Esophagus (tissue), 2 donors: ENCODE results near the gene C1RL. TPM values are rescaled to one million over a fixed set of nuclear protein-coding genes. Genes with fewer than 3 reads are reported as not detected.

Experiments
- H3K27ac ChIP-seq, 2 donors: one replicate each; pipeline ENCODE4 v1.5.1; 2013; ENCODE audit warnings: low read depth in 2 of 2, mild to moderate bottlenecking in 2 of 2, inconsistent platforms in 1 of 2, low read length in 1 of 2, moderate library complexity in 1 of 2
- H3K27me3 ChIP-seq, 2 donors: one replicate each; pipeline ENCODE4 v1.6.1; 2013; ENCODE audit warnings: low read length in 2 of 2, control low read depth in 1 of 2, mild to moderate bottlenecking in 1 of 2; ENCODE audit not compliant: insufficient read depth in 2 of 2, control insufficient read depth in 1 of 2
- H3K36me3 ChIP-seq, 2 donors: one replicate each; pipeline ENCODE4 v1.6.1; 2013; ENCODE audit warnings: low read length in 1 of 2; ENCODE audit not compliant: control insufficient read depth in 2 of 2, insufficient read depth in 2 of 2
- H3K4me1 ChIP-seq, 2 donors: one replicate each; pipeline ENCODE4 v1.6.1; 2013; ENCODE audit warnings: low read length in 1 of 2; ENCODE audit not compliant: control insufficient read depth in 2 of 2, insufficient read depth in 2 of 2
- H3K4me3 ChIP-seq, 2 donors: one replicate each; pipeline ENCODE4 v1.5.1; 2013; ENCODE audit warnings: low read length in 2 of 2, mild to moderate bottlenecking in 2 of 2, low read depth in 1 of 2, moderate library complexity in 1 of 2
- H3K9me3 ChIP-seq, 2 donors: one replicate each; pipeline ENCODE4 v1.6.1; 2013; ENCODE audit warnings: mild to moderate bottlenecking in 2 of 2, low read depth in 1 of 2, low read length in 1 of 2, moderate library complexity in 1 of 2; ENCODE audit not compliant: control insufficient read depth in 2 of 2, insufficient read depth in 1 of 2
- WGBS, 2 donors: extraction: QIAGEN DNeasy Blood & Tissue Kit; methylation state at CpG; one replicate each; pipeline ENCODE4 v1.1.7; 2013; 5-methylcytosine and 5-hydroxymethylcytosine counted together
- polyA plus RNA-seq, 2 donors: library from polyadenylated mRNA; stranded (reverse); fragments of 200-250 nt; gene quantifications; one replicate each; pipeline ENCODE4 v1.2.3, GENCODE V29; 2013
- donor health status: healthy with polysubstance abuse.
- donor health status: Bipolar disorder and iron deficiency.

The C1RL gene
- polyA plus RNA-seq, 2 donors, result 14.7 to 18.0 TPM

- WGBS, 2 donors, result 93% methylated on average over 5 to 6 of the region's 6 CpGs
- H3K27ac ChIP-seq, result no peak overlapping the region
- H3K4me1 ChIP-seq, result peaks cover 1 to 6% of the 10 kb centered on the region in 2 donors
Observed at GRCh38 chr12:7150841-7151240, 41.8 kb upstream of the C1RL start.

GRCh38 chr12:7150356-7150755 is 41.3 kb upstream of the C1RL start:
- H3K27me3 ChIP-seq, result no peaks in the 10 kb centered on the region
- no peak overlapping the region for H3K4me3 ChIP-seq
- H3K9me3 ChIP-seq, result no peaks in the 10 kb centered on the region
- H3K4me1 ChIP-seq, result peaks cover 0 to 1% of the 10 kb centered on the region in 2 donors
- WGBS, 2 donors, result 90% methylated on average over 12 of the region's 12 CpGs
- no peak overlapping the region for H3K27ac ChIP-seq
- H3K36me3 ChIP-seq, result peaks cover 13 to 18% of the 10 kb centered on the region in 2 donors

More at GRCh38 chr12:7150841-7151240, 41.8 kb upstream of the C1RL start:
- Histone ChIP-seq H3K4me3 (no peak overlapping the region), H3K27me3 (no peaks in the 10 kb centered on the region), H3K36me3 (peaks cover 13 to 18% of the 10 kb centered on the region in 2 donors), H3K9me3 (no peaks in the 10 kb centered on the region)

GRCh38 chr12:7146906-7147305 is 37.9 kb upstream of the C1RL start:
- WGBS, 2 donors, result 89 to 95% methylated on average over 7 of the region's 7 CpGs
- Histone ChIP-seq H3K27ac (no peak overlapping the region), H3K27me3 (no peaks in the 10 kb centered on the region), H3K4me3 (no peak overlapping the region), H3K36me3 (peaks cover 13 to 18% of the 10 kb centered on the region in 2 donors), H3K4me1 (no peaks in the 10 kb centered on the region), H3K9me3 (no peaks in the 10 kb centered on the region)

GRCh38 chr12:7146228-7146627 is 37.2 kb upstream of the C1RL start:
- peaks cover 15 to 18% of the 10 kb centered on the region in 2 donors for H3K36me3 ChIP-seq
- WGBS, 2 donors, result 93 to 94% methylated on average over 7 of the region's 7 CpGs

GRCh38 chr12:7145671-7146070 is 36.7 kb upstream of the C1RL start:
- H3K9me3 ChIP-seq, result no peaks in the 10 kb centered on the region
- peaks cover 14 to 18% of the 10 kb centered on the region in 2 donors for H3K36me3 ChIP-seq
- WGBS, 2 donors, result 78 to 93% methylated on average over 4 of the region's 4 CpGs
- no peak overlapping the region for H3K27ac ChIP-seq
- no peaks in the 10 kb centered on the region for H3K4me1 ChIP-seq
- H3K27me3 ChIP-seq, result no peaks in the 10 kb centered on the region
- H3K4me3 ChIP-seq, result no peak overlapping the region

More at GRCh38 chr12:7146228-7146627, 37.2 kb upstream of the C1RL start:
- H3K4me3 ChIP-seq, result no peak overlapping the region
- H3K27ac ChIP-seq, result no peak overlapping the region
- H3K9me3 ChIP-seq, result no peaks in the 10 kb centered on the region
- no peaks in the 10 kb centered on the region for H3K27me3 ChIP-seq
- no peaks in the 10 kb centered on the region for H3K4me1 ChIP-seq

GRCh38 chr12:7144414-7145120 is 35.6 kb upstream of the C1RL start:
- no peaks in the 10 kb centered on the region for H3K27me3 ChIP-seq
- H3K9me3 ChIP-seq, result no peaks in the 10 kb centered on the region
- no peak overlapping the region for H3K27ac ChIP-seq
- H3K4me3 ChIP-seq, result no peak overlapping the region
- H3K4me1 ChIP-seq, result no peaks in the 10 kb centered on the region
- H3K36me3 ChIP-seq, result peaks cover 6 to 13% of the 10 kb centered on the region in 2 donors
- 47 to 48% methylated on average over 11 of the region's 11 CpGs for WGBS, 2 donors

- Histone ChIP-seq H3K27ac (no peak overlapping the region), H3K9me3 (no peaks in the 10 kb centered on the region), H3K4me1 (no peaks in the 10 kb centered on the region), H3K4me3 (no peak overlapping the region), H3K36me3 (peaks cover 3 to 5% of the 10 kb centered on the region in 2 donors), H3K27me3 (no peaks in the 10 kb centered on the region)
- 93% methylated on average over 7 of the region's 7 CpGs for WGBS, 2 donors
Observed at GRCh38 chr12:7143564-7143963, 34.5 kb upstream of the C1RL start.

GRCh38 chr12:7142809-7143465 is 33.9 kb upstream of the C1RL start:
- H3K4me1 ChIP-seq, result no peaks in the 10 kb centered on the region
- no peaks in the 10 kb centered on the region for H3K9me3 ChIP-seq
- H3K27ac ChIP-seq, result no peak overlapping the region
- WGBS, 2 donors, result 92 to 93% methylated on average over 18 of the region's 18 CpGs
- H3K36me3 ChIP-seq, result peaks cover 3 to 5% of the 10 kb centered on the region in 2 donors
- no peak overlapping the region for H3K4me3 ChIP-seq
- H3K27me3 ChIP-seq, result no peaks in the 10 kb centered on the region

- WGBS, 2 donors, result 72 to 81% methylated on average over 5 of the region's 5 CpGs
- no peaks in the 10 kb centered on the region for H3K9me3 ChIP-seq
- H3K27me3 ChIP-seq, result no peaks in the 10 kb centered on the region
- H3K4me3 ChIP-seq, result no peak overlapping the region
- no peak overlapping the region for H3K27ac ChIP-seq
- no peaks in the 10 kb centered on the region for H3K4me1 ChIP-seq
- H3K36me3 ChIP-seq, result peaks cover 5% of the 10 kb centered on the region in 2 donors
Observed at GRCh38 chr12:7142056-7142644, 33.1 kb upstream of the C1RL start.
